Measurements from ENCODE around the gene HEPACAM2.

GRCh38 chr7:93179173-93179572 is 47.1 kb downstream of the HEPACAM2 start:
- TF ChIP-seq POLR2A (IDR thresholded peaks at IDR 0.05) (no peak), CTCF (IDR thresholded peaks at IDR 0.05) (no peak)
